PC-3 (cell line): ENCODE data around the gene KTN1. TPM values are rescaled to one million over a fixed set of nuclear protein-coding genes. Genes with fewer than 3 reads are reported as not detected.

ENCODE experiments used
- ATAC-seq: fragments of 200-7000 bp; cut with Tn5 transposase; 2 replicates; pipeline ENCODE4 v1.9.1; 2020; ENCODE audit warnings: mild to moderate bottlenecking, moderate library complexity
- BruUV-seq: library from RNA; stranded (reverse); fragments of 400-500 nt; replicated peaks from 2 replicates; lab custom pipeline; 2021; lab: Mats Ljungman, UMichigan
- CTCF ChIA-PET: fragments of 300-600 bp; sonication (Branson Sonifier 250); formaldehyde crosslinking; loops from one replicate; lab custom pipeline; 2022; ENCODE audit warnings: antibody characterized with exemption; lab: Charles Lee
- POLR2A ChIA-PET: fragments of 300-600 bp; sonication (Branson Sonifier 250); formaldehyde crosslinking; loops from one replicate; lab custom pipeline; 2022; ENCODE audit warnings: antibody characterized with exemption; ENCODE audit not compliant: unreplicated experiment; lab: Charles Lee
- DNase-seq: peaks from one replicate; pipeline ENCODE4 v3.0.0-alpha.2; 2015
- H2AFZ ChIP-seq: fragments of 300-600 bp; sonication (generic); 2 replicates; pipeline ENCODE4 v1.6.0; 2016; ENCODE audit warnings: antibody characterized with exemption, low read length
- H3F3A ChIP-seq: fragments of 300-600 bp; sonication (generic); one replicate; pipeline ENCODE4 v1.6.0; 2017; ENCODE audit warnings: antibody characterized with exemption, low read length, control low read depth, mild to moderate bottlenecking; ENCODE audit not compliant: unreplicated experiment
- H3K27ac ChIP-seq: fragments of 300-600 bp; sonication (generic); 2 replicates; pipeline ENCODE4 v1.5.1; 2016; ENCODE audit warnings: mild to moderate bottlenecking, low read length
- H3K27me3 ChIP-seq: fragments of 300-600 bp; sonication (generic); 2 replicates; pipeline ENCODE4 v1.6.1; 2016; ENCODE audit warnings: low read length, mixed read lengths
- H3K36me3 ChIP-seq: fragments of 300-600 bp; sonication (generic); 2 replicates; pipeline ENCODE4 v1.6.1; 2016; ENCODE audit warnings: low read depth, mixed run types, low read length, mixed read lengths
- H3K4me1 ChIP-seq: fragments of 300-600 bp; sonication (generic); 2 replicates; pipeline ENCODE4 v1.5.1; 2016; ENCODE audit warnings: low read length; ENCODE audit not compliant: insufficient read depth
- H3K4me2 ChIP-seq: fragments of 300-600 bp; sonication (generic); 2 replicates; pipeline ENCODE4 v1.6.0; 2016; ENCODE audit warnings: low read length
- H3K4me3 ChIP-seq: fragments of 300-600 bp; sonication (generic); 2 replicates; pipeline ENCODE4 v1.5.1; 2016; ENCODE audit warnings: mild to moderate bottlenecking, low read length, mixed read lengths
- H3K79me2 ChIP-seq: fragments of 300-600 bp; sonication (generic); 2 replicates; pipeline ENCODE4 v1.6.1; 2017; ENCODE audit warnings: low read length, mixed read lengths
- H3K9ac ChIP-seq: fragments of 300-600 bp; sonication (generic); 2 replicates; pipeline ENCODE4 v1.6.0; 2016; ENCODE audit warnings: mild to moderate bottlenecking, low read length
- H3K9me2 ChIP-seq: fragments of 300-600 bp; sonication (generic); replicated peaks from 2 replicates; pipeline ENCODE4 v1.6.1; 2016; ENCODE audit warnings: mixed run types, low read length, mixed read lengths
- H3K9me3 ChIP-seq: fragments of 300-600 bp; sonication (generic); 2 replicates; pipeline ENCODE4 v1.6.1; 2016; ENCODE audit warnings: low read length, mixed read lengths
- H4K20me1 ChIP-seq: fragments of 300-600 bp; sonication (generic); 2 replicates; pipeline ENCODE4 v1.6.1; 2016; ENCODE audit warnings: low read length, mixed read lengths
- EZH2 ChIP-seq: fragments of 300-600 bp; sonication (generic); IDR thresholded peaks from one replicate; pipeline ENCODE4 v1.6.1; 2017; ENCODE audit warnings: antibody characterized with exemption, mild to moderate bottlenecking, low read length; ENCODE audit not compliant: unreplicated experiment
- EZH2phosphoT487 ChIP-seq: fragments of 300-600 bp; sonication (generic); IDR thresholded peaks from 2 replicates; pipeline ENCODE4 v1.6.1; 2018; ENCODE audit warnings: mild to moderate bottlenecking, antibody characterized with exemption, low read length, borderline replicate concordance
- intact Hi-C: fragments of 100-400 bp; cut with micrococcal nuclease; formaldehyde crosslinking; loops from 2 replicates; pipeline ENCODE4 v1.9.0; 2023
- total RNA-seq: library from RNA; depleted of rRNA; stranded (reverse); fragments of >200 nt; gene quantifications from 2 replicates; pipeline ENCODE4 v1.2.3, GENCODE V29; 2014
- TF ChIP-seq, protein P1 (sequence below): fragments of 300-600 bp; sonication (generic); conservative IDR thresholded peaks from 2 replicates; pipeline ENCODE4 v1.5.1; 2017; ENCODE audit warnings: antibody characterized with exemption, low read depth, mild to moderate bottlenecking, low read length

Gene KTN1
- total RNA-seq, 1 experiment from 2014 or later: 251 TPM

DNA sequence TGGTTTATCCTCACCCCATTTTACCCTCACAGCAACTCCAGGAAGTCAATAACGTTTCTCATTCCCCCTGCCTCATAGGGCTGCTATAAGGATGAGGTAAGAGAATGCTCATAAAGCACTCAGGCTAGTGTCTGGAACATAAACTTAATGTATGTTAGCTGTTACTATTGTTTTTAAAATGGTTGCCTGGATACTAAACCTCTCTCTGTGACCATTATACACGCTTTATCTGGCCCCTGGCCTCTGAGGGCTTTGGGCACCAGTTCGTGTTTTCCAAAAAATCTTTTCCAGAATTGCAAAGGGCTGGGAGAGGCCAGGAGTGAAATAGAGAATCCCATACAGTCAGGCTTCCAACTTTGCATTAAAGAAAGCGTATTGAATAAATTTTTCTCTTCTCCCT lies 113.9 kb downstream of the KTN1 start:
- Histone ChIP-seq H3K4me1 (peaks cover 52% of the 10 kb centered on the region), H3K4me3 (no peak overlapping the region), H3K4me2 (no peak overlapping the region), H3K36me3 (no peaks in the 10 kb centered on the region), H3K79me2 (no peaks in the 10 kb centered on the region), H3F3A (peaks cover 10% of the 10 kb centered on the region), H4K20me1 (no peaks in the 10 kb centered on the region), H2AFZ (no peak overlapping the region), H3K9me3 (no peaks in the 10 kb centered on the region), H3K27me3 (no peaks in the 10 kb centered on the region), H3K9ac (no peak overlapping the region), H3K27ac (no peak overlapping the region), H3K9me2 (no peaks in the 10 kb centered on the region)
- DNase-seq (no peak), ATAC-seq (no peak)
- ChIA-PET POLR2A (no interaction called here), CTCF (no interaction called here)
- intact Hi-C loops: loop anchor here (5.0 kb wide), 1 partner anchor 778 kb away; no protein-coding TSS in a partner anchor
- no TSS peak for BruUV-seq
- no peak for TF ChIP-seq EZH2
- TF ChIP-seq EZH2phosphoT487: no peak
- TF ChIP-seq, protein P1, sequence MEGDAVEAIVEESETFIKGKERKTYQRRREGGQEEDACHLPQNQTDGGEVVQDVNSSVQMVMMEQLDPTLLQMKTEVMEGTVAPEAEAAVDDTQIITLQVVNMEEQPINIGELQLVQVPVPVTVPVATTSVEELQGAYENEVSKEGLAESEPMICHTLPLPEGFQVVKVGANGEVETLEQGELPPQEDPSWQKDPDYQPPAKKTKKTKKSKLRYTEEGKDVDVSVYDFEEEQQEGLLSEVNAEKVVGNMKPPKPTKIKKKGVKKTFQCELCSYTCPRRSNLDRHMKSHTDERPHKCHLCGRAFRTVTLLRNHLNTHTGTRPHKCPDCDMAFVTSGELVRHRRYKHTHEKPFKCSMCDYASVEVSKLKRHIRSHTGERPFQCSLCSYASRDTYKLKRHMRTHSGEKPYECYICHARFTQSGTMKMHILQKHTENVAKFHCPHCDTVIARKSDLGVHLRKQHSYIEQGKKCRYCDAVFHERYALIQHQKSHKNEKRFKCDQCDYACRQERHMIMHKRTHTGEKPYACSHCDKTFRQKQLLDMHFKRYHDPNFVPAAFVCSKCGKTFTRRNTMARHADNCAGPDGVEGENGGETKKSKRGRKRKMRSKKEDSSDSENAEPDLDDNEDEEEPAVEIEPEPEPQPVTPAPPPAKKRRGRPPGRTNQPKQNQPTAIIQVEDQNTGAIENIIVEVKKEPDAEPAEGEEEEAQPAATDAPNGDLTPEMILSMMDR: no peak

- H2AFZ ChIP-seq: no peak overlapping the region
- ChIA-PET POLR2A (no interaction called here), CTCF (no interaction called here)
- H3K9me2 ChIP-seq: no peaks in the 10 kb centered on the region
- no peaks in the 10 kb centered on the region for H3K27me3 ChIP-seq
- peaks cover 49% of the 10 kb centered on the region for H3K4me1 ChIP-seq
- H3K27ac ChIP-seq: peak overlapping the region; percentile 12; the same call in 1 of the 2 replicates
- DNase-seq (no peak), ATAC-seq (no peak)
- H3K4me2 ChIP-seq: peak overlapping the region; percentile 21; the same call in 1 of the 2 replicates
- no peaks in the 10 kb centered on the region for H4K20me1 ChIP-seq
- no peak for TF ChIP-seq EZH2
- TF ChIP-seq, protein P1: no peak
- TF ChIP-seq EZH2phosphoT487: no peak
- no peaks in the 10 kb centered on the region for H3K36me3 ChIP-seq
- peaks cover 3% of the 10 kb centered on the region for H3F3A ChIP-seq
- no peak overlapping the region for H3K9ac ChIP-seq
- intact Hi-C loops: no loop called here
- BruUV-seq: no TSS peak
- H3K79me2 ChIP-seq: no peaks in the 10 kb centered on the region
- no peaks in the 10 kb centered on the region for H3K9me3 ChIP-seq
- H3K4me3 ChIP-seq: no peak overlapping the region
These were observed 117.4 kb downstream of the KTN1 start for GRCh38 chr14:55697414-55697861.

- no TSS peak for BruUV-seq
- CTCF ChIA-PET: no interaction called here
- no peak overlapping the region for H3K4me3 ChIP-seq
These were observed 118.0 kb downstream of the KTN1 start for GRCh38 chr14:55698051-55698450.

More at GRCh38 chr14:55698051-55698450, 118.0 kb downstream of the KTN1 start:
- DNase-seq (peak; percentile 68), ATAC-seq (peak; percentile 6; the same call in 1 of the 2 replicates)
- TF ChIP-seq, protein P1: no peak
- TF ChIP-seq EZH2: no peak
- TF ChIP-seq EZH2phosphoT487: no peak
- Histone ChIP-seq H3F3A (peaks cover 3% of the 10 kb centered on the region), H3K27me3 (no peaks in the 10 kb centered on the region), H3K9me2 (no peaks in the 10 kb centered on the region), H3K4me1 (peaks cover 44% of the 10 kb centered on the region), H2AFZ (no peak overlapping the region), H3K27ac (peak overlapping the region; percentile 12), H3K79me2 (no peaks in the 10 kb centered on the region), H3K9ac (no peak overlapping the region), H4K20me1 (no peaks in the 10 kb centered on the region), H3K9me3 (no peaks in the 10 kb centered on the region), H3K36me3 (no peaks in the 10 kb centered on the region), H3K4me2 (peak overlapping the region; percentile 21; the same call in 1 of the 2 replicates)
- POLR2A ChIA-PET: no interaction called here
- intact Hi-C loops: no loop called here
